ENCODE results near the gene CREG1. TPM values are rescaled to one million over a fixed set of nuclear protein-coding genes. Genes with fewer than 3 reads are reported as not detected.

CREG1 gene
- total RNA-seq, 2 donors from 2014 or later = 10.8 to 13.2 TPM

GRCh38 chr1:167496797-167497619, 56.6 kb downstream of the CREG1 start:
- Mint-ChIP-seq H3K4me1 (peaks cover 80% of the 10 kb centered on the region), H3K36me3 (ENCODE audit: low read depth) (peaks cover 99% of the 10 kb centered on the region), H3K9me3 (no peaks in the 10 kb centered on the region), H3K4me3 (peak overlapping the region; percentile 84), H3K27ac (peak overlapping the region; percentile 49), H3K27me3 (no peaks in the 10 kb centered on the region)
- no peak for ATAC-seq (replicated peaks)

DNA sequence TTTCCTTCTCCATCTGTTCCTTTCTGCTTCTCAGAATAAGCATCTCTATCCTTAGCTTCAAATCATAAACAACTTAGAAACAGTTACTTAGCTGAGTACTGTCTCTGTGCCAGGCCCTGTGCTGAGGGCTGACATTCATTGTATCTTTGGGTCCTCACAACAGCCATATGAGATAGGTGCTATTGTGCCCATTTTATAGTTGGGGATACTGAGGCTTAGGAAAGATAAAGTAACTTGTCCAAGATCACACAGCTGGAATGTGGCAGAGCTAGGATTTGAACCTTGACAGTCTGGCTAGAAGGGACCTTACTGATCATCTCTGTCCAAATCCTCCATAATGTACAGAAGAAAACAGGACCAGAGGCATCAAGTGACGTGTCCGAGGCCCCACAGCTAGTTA, 60.2 kb downstream of the CREG1 start:
- H3K36me3 Mint-ChIP-seq (ENCODE audit: low read depth) = peaks cover 99% of the 10 kb centered on the region
- no peaks in the 10 kb centered on the region for H3K27me3 Mint-ChIP-seq
- H3K9me3 Mint-ChIP-seq = no peaks in the 10 kb centered on the region
- H3K4me3 Mint-ChIP-seq = peak overlapping the region; percentile 84
- no peak for ATAC-seq (replicated peaks)
- peaks cover 72% of the 10 kb centered on the region for H3K4me1 Mint-ChIP-seq
- H3K27ac Mint-ChIP-seq = peak overlapping the region; percentile 93

- no peaks in the 10 kb centered on the region for H3K27me3 Mint-ChIP-seq
- peaks cover 72% of the 10 kb centered on the region for H3K4me1 Mint-ChIP-seq
- peaks cover 99% of the 10 kb centered on the region for H3K36me3 Mint-ChIP-seq (ENCODE audit: low read depth)
- H3K27ac Mint-ChIP-seq = peak overlapping the region; percentile 93
- ATAC-seq (replicated peaks) = peak; percentile 59
- H3K9me3 Mint-ChIP-seq = no peaks in the 10 kb centered on the region
- peak overlapping the region; percentile 84 for H3K4me3 Mint-ChIP-seq
Observed at GRCh38 chr1:167492481-167492910, 61.1 kb downstream of the CREG1 start.

- Mint-ChIP-seq H3K4me1 (peaks cover 65% of the 10 kb centered on the region), H3K27me3 (no peaks in the 10 kb centered on the region), H3K4me3 (peak overlapping the region; percentile 84), H3K9me3 (no peaks in the 10 kb centered on the region), H3K36me3 (ENCODE audit: low read depth) (peaks cover 99% of the 10 kb centered on the region), H3K27ac (peak overlapping the region; percentile 93)
- ATAC-seq (replicated peaks) = peak; percentile 72
Observed at GRCh38 chr1:167491586-167492461, 61.7 kb downstream of the CREG1 start.

Other genes with a start within 250 kb of the CREG1 start
- 100 to 1,000 TPM; 168 to 217 TPM for gene CD247, start 35.2 kb downstream of the CREG1 start, total RNA-seq
- gene RCSD1, start 76.5 kb upstream of the CREG1 start, total RNA-seq = 10 to 100 TPM; 69.0 to 75.5 TPM
- 10 to 100 TPM; 24.4 to 27.0 TPM for gene MPZL1, start 168.2 kb upstream of the CREG1 start, total RNA-seq

Data from activated T-helper 17 cell treated with anti-CD3 and anti-CD28 coated beads, Interleukin-2, amount 50 U/mL, for 72 hours (primary cell).